Measurements from ENCODE around the gene CAPN10.

The CAPN10 gene

GRCh38 chr2:240572141-240573031 is 14.1 kb upstream of the CAPN10 start:
- no peaks in the 10 kb centered on the region for H3K27me3 ChIP-seq (ENCODE audit: insufficient read depth, poor library complexity, severe bottlenecking)
- no peak overlapping the region for H3K27ac ChIP-seq (replicated peaks)
- TF ChIP-seq, protein P1, sequence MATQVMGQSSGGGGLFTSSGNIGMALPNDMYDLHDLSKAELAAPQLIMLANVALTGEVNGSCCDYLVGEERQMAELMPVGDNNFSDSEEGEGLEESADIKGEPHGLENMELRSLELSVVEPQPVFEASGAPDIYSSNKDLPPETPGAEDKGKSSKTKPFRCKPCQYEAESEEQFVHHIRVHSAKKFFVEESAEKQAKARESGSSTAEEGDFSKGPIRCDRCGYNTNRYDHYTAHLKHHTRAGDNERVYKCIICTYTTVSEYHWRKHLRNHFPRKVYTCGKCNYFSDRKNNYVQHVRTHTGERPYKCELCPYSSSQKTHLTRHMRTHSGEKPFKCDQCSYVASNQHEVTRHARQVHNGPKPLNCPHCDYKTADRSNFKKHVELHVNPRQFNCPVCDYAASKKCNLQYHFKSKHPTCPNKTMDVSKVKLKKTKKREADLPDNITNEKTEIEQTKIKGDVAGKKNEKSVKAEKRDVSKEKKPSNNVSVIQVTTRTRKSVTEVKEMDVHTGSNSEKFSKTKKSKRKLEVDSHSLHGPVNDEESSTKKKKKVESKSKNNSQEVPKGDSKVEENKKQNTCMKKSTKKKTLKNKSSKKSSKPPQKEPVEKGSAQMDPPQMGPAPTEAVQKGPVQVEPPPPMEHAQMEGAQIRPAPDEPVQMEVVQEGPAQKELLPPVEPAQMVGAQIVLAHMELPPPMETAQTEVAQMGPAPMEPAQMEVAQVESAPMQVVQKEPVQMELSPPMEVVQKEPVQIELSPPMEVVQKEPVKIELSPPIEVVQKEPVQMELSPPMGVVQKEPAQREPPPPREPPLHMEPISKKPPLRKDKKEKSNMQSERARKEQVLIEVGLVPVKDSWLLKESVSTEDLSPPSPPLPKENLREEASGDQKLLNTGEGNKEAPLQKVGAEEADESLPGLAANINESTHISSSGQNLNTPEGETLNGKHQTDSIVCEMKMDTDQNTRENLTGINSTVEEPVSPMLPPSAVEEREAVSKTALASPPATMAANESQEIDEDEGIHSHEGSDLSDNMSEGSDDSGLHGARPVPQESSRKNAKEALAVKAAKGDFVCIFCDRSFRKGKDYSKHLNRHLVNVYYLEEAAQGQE (IDR thresholded peaks at IDR 0.05; ENCODE audit: insufficient replicate concordance, low read depth): no peak
- TF ChIP-seq, protein P2, sequence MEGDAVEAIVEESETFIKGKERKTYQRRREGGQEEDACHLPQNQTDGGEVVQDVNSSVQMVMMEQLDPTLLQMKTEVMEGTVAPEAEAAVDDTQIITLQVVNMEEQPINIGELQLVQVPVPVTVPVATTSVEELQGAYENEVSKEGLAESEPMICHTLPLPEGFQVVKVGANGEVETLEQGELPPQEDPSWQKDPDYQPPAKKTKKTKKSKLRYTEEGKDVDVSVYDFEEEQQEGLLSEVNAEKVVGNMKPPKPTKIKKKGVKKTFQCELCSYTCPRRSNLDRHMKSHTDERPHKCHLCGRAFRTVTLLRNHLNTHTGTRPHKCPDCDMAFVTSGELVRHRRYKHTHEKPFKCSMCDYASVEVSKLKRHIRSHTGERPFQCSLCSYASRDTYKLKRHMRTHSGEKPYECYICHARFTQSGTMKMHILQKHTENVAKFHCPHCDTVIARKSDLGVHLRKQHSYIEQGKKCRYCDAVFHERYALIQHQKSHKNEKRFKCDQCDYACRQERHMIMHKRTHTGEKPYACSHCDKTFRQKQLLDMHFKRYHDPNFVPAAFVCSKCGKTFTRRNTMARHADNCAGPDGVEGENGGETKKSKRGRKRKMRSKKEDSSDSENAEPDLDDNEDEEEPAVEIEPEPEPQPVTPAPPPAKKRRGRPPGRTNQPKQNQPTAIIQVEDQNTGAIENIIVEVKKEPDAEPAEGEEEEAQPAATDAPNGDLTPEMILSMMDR (IDR thresholded peaks at IDR 0.05; ENCODE audit: insufficient read depth, low read length): no peak
- no peak for TF ChIP-seq POLR2AphosphoS5 (IDR thresholded peaks at IDR 0.05; ENCODE audit: low read depth)
- TF ChIP-seq SPI1 (IDR thresholded peaks at IDR 0.05; ENCODE audit: borderline replicate concordance, low read depth): no peak
- no peak for TF ChIP-seq GABPA (IDR thresholded peaks at IDR 0.05; ENCODE audit: low read depth)
- no peak for DNase-seq (ENCODE audit: low read depth in 1 of 2, low spot score in 1 of 2)
- no peak overlapping the region for H3K4me3 ChIP-seq (replicated peaks; ENCODE audit: insufficient read depth, low read length)

- Histone ChIP-seq H3K27me3 (ENCODE audit: insufficient read depth, poor library complexity, severe bottlenecking) (no peaks in the 10 kb centered on the region), H3K4me3 (replicated peaks; ENCODE audit: insufficient read depth, low read length) (no peak overlapping the region), H3K27ac (replicated peaks) (no peak overlapping the region)
- TF ChIP-seq POLR2AphosphoS5 (IDR thresholded peaks at IDR 0.05; ENCODE audit: low read depth): no peak
- TF ChIP-seq SPI1 (IDR thresholded peaks at IDR 0.05; ENCODE audit: borderline replicate concordance, low read depth): no peak
- TF ChIP-seq, protein P1 (IDR thresholded peaks at IDR 0.05; ENCODE audit: insufficient replicate concordance, low read depth): no peak
- no peak for TF ChIP-seq GABPA (IDR thresholded peaks at IDR 0.05; ENCODE audit: low read depth)
- TF ChIP-seq, protein P2 (IDR thresholded peaks at IDR 0.05; ENCODE audit: insufficient read depth, low read length): no peak
- DNase-seq (ENCODE audit: low read depth in 1 of 2, low spot score in 1 of 2): no peak
Measured at GRCh38 chr2:240573071-240573515, 13.4 kb upstream of the CAPN10 start.

- DNase-seq (ENCODE audit: low read depth in 1 of 2, low spot score in 1 of 2): no peak
- no peaks in the 10 kb centered on the region for H3K27me3 ChIP-seq (ENCODE audit: insufficient read depth, poor library complexity, severe bottlenecking)
- no peak overlapping the region for H3K4me3 ChIP-seq (replicated peaks; ENCODE audit: insufficient read depth, low read length)
- no peak overlapping the region for H3K27ac ChIP-seq (replicated peaks)
- TF ChIP-seq SPI1 (IDR thresholded peaks at IDR 0.05; ENCODE audit: borderline replicate concordance, low read depth): no peak
- no peak for TF ChIP-seq POLR2AphosphoS5 (IDR thresholded peaks at IDR 0.05; ENCODE audit: low read depth)
Measured at GRCh38 chr2:240573516-240574385, 12.8 kb upstream of the CAPN10 start.

Measured in HL-60 (cell line).